T-helper 2 cell treated with Interferon-gamma antibody and Interleukin-4, amounts not matched to agents 100 ng/mL and 5 ng/mL, for 36 hours (primary cell): ENCODE results near the gene ASB7. TPM values are rescaled to one million over a fixed set of nuclear protein-coding genes. Genes with fewer than 3 reads are reported as not detected.

Experiments
- intact Hi-C: fragments of 100-400 bp; cut with micrococcal nuclease; formaldehyde crosslinking; loops from one replicate; pipeline ENCODE4 v1.15.1; 2023
- total RNA-seq: library from RNA; stranded (reverse); gene quantifications from 2 replicates; pipeline ENCODE4 v1.2.3, GENCODE V29; 2022

Gene ASB7
- total RNA-seq, 1 donor from 2014 or later: 19.7 TPM

DNA sequence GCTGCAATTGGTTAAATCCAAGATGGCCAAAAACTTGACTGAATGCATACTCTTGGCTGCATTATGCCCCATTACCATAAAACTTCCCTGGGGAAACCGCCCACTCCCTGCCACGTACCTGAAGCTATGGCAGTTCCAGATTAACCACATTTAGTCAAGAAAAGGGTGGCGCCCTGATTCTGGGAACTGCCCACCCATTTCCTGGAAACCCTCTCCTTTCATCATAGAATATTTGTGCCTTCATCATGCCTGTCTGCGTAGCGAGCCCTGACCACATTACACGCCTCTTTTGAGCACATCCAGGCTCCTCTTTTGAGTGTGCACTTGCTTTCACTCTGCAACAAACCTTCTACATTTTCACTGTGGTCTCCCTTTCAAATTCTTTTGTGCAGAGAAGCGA is 5.6 kb upstream of the ASB7 start:
- intact Hi-C loops: loop anchor here (5.0 kb wide), 2 partner anchors 531 to 1056 kb away; partner anchors contain the start of gene TM2D3

DNA sequence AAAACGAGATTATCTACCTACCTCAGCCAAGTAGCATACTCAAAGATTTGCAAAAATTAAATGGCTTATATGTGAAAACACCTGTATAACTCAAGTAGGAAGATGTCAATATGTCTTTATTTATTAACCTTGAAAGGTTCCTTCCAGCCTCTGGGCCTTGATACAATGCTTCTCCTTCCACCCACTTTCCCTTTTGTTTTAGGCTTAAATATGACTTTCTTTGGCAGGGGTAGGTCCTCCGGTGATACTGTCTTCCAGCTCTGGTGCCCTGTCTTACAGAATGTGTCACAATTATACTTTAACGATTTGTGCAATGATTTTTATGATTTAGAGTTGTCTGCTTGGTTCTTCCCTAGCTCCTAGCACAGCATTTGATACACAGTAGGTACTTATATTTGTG is 4.5 kb upstream of the ASB7 start:
- intact Hi-C loops: loop anchor here (5.0 kb wide), 2 partner anchors 529 to 1054 kb away; partner anchors contain the start of gene TM2D3

DNA sequence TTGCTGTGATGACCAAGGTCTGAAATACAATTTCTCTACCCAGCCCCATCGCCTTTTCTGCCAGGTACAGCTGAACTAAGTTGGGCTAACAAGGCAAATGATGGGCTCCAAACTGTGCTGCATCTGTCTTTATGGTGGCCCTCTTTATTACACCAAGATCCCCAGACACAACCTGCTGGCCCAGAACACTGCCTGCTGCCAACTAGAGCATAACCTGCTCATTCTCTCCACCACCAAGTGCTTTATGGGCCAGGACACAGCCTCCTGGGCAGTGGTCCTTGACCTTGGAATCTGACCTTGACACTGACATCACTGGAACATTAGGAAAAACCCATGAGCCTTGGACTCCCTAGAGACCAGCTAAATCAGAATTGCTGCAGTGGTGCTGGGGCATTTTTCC is 3.7 kb upstream of the ASB7 start:
- intact Hi-C loops: loop anchor here (5.0 kb wide), 2 partner anchors 529 to 1054 kb away; partner anchors contain the start of gene TM2D3

DNA sequence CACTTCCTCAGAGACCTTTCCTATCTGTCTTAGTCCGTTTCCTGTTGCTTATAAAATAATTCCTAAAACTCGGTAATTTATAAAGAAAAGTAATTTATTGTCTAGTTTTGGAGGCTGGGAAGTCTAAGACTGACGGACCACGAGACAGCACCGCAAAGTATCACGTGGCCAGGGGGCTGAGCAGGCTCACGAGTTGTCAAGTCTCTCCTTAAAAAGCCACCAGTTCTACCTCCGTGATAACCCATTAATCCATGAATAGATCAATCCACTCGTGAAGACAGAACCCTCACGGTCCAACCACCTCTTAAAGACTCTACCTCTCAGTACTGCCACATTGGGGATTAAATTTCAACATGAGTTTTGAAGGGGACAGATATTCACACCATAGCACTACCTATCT is 1.2 kb upstream of the ASB7 start:
- intact Hi-C loops: loop anchor here (5.0 kb wide), 1 partner anchor 676 kb away; the partner anchor contains the start of gene SELENOS

DNA sequence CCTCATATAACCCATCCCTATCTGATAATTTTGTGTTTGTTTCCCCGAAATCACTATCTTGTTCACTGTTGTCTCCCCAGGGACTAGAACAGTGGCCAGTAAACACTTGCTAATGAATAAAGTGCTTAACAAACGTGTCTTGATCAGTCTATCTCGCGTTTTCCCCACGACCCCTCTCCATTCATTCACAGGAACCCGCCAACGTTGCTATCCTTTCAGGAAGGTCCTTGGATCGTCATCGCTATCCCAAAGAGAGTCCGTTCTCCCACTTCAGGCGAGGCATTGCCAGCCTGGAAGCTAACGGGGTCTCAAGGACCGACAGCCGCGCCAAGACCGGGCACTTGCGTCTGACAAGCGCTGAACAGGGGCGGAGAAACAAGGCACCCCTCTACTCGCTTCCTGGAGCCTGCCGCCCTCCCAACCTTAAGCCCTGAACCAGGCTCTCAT is 749 bp upstream of the ASB7 start:
- intact Hi-C loops: loop anchor here (1.0 to 5.0 kb wide), 9 partner anchors 29 to 1350 kb away; partner anchors contain the start of genes LRRC28 and SELENOS

DNA sequence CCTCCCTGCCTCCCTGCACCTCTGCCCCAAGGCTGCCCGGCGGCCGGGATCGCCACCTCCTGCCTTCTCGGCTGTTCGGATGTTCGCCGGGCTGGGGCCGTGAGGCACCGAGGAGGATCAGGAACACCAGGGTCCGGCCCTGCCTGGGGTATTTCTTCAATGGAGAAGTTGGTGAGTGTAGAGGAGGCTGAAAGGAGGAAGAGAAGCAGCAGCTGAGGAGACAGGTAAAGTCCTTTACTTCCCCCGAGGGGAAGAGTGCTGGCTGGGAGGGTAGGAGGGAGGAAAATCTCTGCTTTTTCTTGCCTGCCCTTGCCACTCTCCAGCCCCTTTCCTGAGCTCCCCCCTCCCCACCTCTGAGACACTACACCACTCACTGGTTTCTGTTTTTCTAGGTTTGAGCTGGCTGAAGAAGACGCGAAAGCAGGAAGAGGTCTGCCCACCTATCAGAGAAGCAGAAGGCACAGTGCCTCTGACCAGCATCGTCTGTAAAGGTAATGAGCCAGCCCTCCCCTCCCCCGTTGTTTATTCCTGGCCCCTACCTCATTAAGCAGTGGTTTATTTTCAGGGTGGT is 519 bp downstream of the ASB7 start:
- intact Hi-C loops: loop anchor here (1.0 to 5.0 kb wide), 10 partner anchors 30 to 1352 kb away; partner anchors contain the start of genes LRRC28 and SELENOS

DNA sequence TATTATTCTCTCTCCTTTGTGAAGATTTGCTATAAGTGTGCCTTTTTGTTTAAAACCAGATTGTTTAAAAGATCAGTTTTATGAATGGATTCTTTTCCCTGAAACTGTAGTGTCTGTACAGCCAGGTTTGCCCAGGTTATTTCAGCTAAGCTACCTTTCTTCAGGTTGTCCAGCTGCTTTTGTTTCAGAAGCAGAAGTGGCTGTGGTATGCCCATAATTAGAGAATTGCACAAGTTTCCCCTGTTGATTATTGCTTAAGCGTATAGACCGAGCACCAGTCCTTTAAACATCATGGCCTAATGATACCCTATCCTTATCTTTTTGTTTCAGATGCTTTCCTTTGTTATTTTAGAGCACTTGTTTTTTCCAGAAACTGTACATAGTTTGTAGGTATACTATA is 10.2 kb downstream of the ASB7 start:
- intact Hi-C loops: no loop called here

DNA sequence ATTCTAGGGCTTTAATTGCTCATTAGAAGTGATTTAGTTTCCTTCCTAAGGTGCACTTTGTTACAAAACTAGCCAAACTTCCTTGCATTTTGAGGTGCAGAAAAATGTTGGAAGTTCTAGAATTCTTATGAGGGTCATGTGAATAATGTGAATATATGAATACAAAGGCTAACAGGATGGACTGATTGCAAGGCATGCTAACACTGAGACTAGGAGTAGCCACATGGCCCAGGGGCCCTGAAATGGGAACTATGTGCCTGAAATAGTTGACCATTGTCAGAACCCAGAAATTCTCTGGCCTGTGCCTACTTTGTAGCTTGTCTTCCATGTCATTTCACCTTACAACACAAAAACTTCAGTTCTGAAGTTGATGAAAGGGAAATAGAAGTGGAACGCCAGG is 10.8 kb downstream of the ASB7 start:
- intact Hi-C loops: no loop called here

DNA sequence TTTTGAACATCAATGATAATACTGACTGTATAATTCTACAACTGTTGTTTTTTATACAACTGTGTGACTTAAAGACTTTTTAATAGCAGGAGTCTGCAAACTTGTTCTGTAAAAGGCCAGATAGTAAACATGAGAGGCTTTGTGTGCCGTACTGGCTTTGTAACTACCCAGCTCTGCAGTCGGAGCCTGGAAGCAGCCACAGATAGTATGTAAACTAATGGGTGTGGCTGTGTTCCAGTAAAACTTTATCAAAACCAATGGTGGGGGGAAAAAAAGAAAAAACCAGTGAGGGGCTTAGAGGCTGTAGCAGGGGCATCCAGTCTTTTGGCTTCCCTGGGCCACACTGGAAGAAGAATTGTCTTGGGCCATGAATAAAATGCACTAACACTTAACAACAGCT is 11.9 kb downstream of the ASB7 start:
- intact Hi-C loops: no loop called here

DNA sequence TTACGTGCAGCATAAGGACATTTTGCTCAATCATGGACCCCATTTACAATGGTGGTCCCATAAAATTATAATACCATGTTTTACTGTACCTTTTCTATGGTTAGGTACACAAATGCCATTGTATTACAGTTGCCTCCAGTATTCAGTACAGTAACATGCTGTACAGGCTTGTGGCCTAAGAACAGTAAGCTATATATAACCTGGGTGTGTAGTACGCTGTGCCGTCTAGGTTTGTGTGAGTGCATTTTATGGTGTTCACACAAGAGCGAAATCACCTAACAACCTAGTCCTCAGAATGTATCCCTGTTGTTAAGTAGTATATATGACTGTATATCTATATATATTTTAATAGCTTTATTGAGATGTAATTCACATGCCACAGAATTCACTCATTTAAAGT is 12.5 kb downstream of the ASB7 start:
- intact Hi-C loops: no loop called here

DNA sequence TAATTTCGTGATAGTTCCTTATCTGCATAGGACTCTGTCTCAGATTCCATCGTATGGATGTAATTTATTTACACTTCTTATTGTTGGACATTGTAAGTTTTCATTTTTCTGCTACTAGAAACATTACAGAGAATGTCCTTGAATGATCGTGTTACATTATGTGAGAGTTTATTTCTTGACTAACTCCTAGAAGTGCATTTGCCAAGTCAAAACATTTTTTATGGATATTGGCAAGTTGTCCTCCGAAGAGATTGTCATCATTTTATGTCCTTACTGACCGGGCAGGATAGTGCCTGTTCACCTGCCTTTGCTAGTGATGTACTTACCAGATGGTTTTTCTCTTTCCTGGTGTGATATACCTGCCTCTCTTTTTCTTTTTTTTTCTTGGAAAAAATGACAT is 13.4 kb downstream of the ASB7 start:
- intact Hi-C loops: no loop called here

DNA sequence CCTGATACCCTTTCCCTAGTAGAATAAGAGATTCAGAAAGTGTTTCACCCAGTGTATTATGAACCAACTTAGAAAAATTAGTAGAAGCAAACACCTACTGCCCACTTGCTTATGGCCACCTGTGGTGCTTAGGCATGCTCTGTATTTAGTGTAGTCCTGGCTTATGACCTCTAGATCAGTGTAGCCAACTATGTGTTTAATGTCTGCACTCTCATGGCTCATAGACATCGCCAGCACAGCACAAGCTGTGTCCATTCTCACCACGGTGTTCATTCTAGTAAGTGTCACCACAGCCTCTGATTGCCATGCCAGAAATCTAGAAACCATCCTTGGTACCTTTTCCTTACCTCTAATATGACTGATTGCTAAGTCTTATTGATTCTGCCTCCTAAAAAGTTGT is 14.3 kb downstream of the ASB7 start:
- intact Hi-C loops: no loop called here

DNA sequence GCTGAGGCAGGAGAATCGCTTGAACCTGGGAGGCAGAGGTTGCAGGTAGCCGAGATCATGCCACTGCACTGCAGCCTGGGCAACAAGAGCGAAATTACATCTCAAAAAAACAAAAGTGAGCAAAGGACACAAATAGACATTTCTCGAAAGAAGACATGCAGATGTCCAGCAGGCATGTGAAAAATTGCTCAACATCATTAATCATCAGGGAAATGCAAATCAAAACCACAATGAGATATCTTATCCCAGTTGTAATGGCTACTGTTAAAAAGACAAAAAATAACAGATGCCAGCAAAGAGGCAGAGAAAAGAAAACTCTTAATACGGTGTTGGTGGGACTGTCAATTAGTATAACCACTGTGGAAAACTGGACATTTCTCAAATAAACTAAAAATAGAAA is 20.9 kb downstream of the ASB7 start:
- intact Hi-C loops: no loop called here

DNA sequence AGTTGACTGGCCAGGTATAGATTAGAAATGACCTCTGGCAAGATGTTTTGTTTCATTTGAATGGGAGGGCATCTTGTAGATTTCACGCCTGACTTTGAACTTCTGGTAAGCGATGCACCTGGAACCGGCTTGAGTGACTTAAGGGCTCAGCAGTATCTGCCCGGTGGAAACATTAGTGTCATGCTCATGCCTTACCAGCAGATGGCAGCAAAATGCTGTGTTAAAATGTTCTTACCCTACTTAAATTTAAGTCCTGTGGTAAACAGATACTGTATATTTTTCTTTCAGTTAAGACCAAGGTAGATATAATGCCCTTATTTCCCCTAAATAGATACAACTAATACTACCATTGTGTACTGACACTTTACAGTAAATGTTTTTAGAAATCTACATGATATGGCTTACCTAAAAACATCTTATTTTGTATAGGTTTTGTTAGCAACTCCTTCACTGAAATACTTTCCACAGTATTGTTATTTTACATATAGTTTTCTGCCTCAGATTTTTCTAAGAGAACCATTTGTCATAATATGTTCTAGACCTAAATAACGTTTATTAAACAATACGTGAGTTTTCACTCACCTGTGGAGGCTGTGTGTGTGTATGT is 25.5 kb downstream of the ASB7 start:
- intact Hi-C loops: loop anchor here (1.0 to 5.0 kb wide), 3 partner anchors 245 to 380 kb away; partner anchors contain the start of gene LRRK1

DNA sequence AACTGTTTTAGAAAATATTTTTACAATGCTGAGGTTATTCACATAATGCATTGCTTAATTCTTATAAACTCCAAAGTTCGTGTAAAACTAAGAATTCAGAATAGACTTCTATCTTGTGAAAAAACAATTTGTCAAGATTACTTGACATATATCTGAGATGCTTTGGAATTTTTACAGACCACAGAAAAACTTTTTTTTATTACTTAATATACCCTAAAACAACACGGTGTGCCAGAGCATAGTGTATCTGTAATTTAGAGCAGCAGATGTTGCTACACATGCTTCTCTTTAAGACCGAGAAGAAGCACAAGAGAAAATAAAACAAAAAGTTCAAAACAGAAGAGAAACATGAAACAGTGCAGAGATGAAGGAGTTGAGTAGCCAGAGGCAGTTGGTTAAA is 26.4 kb downstream of the ASB7 start:
- intact Hi-C loops: loop anchor here (1.0 to 5.0 kb wide), 3 partner anchors 245 to 380 kb away; partner anchors contain the start of gene LRRK1

DNA sequence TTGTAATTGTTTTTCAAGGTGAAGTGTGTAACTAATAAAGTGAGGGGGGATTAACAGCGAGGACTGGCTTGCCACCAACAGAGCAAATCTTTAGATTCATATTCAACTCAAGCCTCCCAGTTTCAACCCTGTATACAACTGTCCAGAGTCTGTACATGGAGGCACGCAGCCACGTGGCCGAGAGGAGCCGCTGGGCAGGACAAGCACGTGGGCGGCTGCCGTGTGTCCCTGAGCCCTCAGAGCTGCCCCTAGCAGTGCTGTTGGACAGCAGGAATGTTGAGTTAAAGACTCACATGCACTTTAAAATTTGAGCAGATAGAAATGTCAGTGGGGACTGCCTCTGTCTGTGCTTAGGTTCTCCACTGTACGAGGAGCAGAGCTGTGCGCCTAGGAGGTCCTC is 29.4 kb downstream of the ASB7 start:
- intact Hi-C loops: no loop called here

DNA sequence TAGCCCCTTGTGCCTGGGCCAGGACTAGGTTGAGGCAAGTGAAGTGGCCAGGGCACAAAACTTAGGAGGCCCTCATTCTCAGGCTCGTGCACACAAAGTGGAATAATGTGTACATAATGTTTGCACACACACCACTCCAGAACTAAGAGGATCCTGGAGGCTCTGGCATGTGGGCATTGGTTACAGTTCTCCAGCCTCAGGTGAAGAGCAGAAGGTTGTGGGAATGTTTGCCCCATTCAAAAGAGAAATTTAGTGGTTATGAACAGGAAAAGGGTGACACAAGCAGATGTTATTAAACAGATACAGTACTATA is 31.3 kb downstream of the ASB7 start:
- intact Hi-C loops: no loop called here

DNA sequence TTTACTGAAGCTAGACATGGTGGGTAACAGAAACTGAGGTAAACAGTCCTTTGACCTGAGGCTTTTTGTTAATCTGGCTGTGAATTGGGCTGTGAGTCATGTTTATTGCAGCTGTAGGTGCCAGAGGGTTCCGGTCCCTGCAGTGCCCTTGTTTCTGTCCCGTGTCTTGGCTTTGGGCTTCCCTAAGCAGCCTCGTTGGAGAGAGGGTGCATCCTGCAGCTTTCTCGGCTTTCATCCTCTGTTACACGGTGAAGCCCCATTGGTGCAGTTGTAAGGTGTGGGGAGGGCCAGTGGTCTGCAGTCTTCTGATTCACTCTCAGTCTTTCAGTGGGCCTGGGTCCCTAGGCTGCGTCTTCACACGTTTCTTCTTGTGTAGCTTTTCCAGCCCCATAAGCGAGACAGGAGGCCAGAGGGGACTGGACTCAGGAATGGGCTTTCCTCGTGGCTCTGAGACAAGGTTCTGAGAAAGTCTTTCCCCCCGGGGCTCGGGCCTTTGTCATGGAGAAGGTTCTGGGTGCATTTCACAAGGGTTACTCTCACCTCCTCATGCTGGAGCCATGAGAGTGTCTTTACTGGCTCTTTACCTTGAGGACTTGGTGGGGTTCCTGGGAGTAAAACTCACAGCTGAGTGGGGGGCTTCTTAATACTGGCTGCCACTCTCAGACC is 33.1 kb downstream of the ASB7 start:
- intact Hi-C loops: no loop called here

DNA sequence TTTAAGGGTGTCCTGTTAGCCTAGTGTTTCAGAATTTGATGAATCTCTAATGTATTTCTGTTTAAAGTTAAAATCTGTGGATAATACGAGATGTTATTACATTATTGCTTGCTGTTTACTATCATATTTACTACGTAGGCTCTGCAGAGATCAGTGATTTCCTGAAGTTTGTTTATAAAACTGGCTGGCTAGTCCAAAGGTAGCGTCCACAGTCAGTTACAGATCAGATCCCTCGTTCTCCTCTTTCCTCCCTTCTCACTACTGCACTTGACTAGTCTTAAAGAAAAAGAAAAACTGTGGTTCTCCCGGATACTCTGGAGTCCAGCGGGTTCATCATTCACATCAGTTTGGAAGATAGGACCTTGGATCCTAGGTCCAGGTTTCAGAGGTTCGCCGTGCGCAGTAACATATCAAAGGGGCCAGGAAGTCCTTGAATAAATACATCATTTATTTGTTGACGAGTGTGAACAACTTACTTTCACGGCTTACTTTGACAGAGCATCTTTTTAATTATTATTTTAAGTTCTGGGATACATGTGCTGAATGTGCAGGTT is 35.9 kb downstream of the ASB7 start:
- intact Hi-C loops: no loop called here

DNA sequence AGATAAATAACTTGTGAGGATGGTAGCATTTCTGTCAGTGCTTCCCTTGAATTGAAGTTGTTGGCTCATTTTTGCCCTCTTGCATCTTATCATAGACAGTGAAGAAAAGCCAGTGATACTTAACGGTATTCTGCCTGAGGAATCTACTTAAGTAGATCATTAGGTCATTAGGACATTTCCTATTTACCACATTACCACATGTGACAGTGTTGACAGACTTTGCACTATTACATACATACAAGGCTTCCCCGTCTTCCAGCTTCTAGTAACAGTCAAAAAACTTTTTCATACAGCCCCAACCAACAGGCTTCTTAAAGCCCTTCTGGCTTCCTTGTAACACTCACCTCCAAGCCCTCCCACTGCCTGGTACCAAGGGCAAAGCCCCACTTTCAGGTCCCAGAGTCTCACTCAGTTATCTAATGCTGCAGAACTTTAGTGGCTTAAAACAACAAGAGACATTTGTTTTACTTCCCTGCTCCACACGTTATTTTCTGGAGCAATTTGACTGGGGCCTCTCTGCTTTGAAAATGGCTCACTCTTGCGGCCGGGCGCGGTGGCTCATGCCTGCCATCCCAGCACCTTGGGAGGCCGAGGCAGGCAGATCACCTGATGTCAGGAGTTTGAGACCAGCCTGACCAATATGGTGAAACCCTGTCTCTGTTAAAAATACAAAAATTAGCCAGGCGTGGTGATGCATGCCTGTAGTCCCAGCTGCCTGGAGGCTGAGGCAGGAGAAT is 40.0 kb downstream of the ASB7 start:
- intact Hi-C loops: no loop called here

DNA sequence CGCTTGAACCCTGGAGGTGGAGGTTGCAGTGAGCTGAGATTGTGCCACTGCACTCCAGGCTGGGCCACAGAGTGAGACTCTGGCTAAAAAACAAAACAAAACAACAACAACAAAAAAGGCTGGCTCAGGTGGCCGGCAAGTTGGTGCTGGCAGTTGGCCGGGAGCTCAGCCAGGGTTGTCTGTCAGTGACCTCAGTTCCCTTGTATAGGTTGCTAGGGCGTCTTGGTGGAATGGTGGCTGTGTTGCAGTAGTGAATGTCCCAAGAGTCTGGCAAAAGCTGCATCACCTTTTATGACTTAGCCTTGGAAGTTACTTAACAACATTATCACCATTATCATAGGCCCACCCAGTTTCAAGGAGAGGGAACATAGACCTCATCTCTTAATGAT is 40.6 kb downstream of the ASB7 start:
- intact Hi-C loops: no loop called here

DNA sequence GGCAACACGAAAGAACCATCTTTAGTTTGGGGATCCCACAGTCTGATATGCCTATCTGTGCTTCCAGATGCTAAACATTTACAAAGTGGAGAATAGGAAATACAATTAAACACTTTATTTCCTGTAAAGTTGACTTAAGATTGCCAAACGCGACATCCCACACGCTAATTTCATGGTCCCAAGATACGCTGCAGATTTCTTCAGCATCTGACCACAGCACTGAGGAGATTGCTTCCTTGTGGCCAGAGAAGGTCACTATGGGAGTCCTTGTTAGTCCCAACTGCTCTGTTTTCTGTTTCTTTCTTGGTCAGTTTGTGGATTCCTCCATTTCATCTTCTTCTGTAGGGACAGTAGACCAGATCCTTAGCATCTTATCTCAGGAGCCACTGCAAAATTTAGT is 43.3 kb downstream of the ASB7 start:
- intact Hi-C loops: no loop called here
